HCT116 (cell line): Measurements from ENCODE around the gene SORCS2. TPM values are rescaled to one million over a fixed set of nuclear protein-coding genes. Genes with fewer than 3 reads are reported as not detected.

Experiments used
- ATAC-seq: fragments of 200-7000 bp; cut with Tn5 transposase; 2 replicates; pipeline ENCODE4 v1.9.1; 2020; ENCODE audit warnings: mild to moderate bottlenecking, moderate library complexity
- BruUV-seq: library from RNA; stranded (reverse); fragments of 400-500 nt; replicated peaks from 2 replicates; lab custom pipeline; 2021; lab: Mats Ljungman, UMichigan
- CTCF ChIA-PET: fragments of 300-600 bp; sonication (Branson Sonifier 250); formaldehyde crosslinking; loops from one replicate; lab custom pipeline; 2021; ENCODE audit warnings: antibody characterized with exemption; lab: Charles Lee
- POLR2A ChIA-PET: fragments of 300-600, 350-600 bp; sonication (Branson Sonifier 250); formaldehyde crosslinking; loops from one replicate; lab custom pipeline; 2021; ENCODE audit warnings: antibody characterized with exemption; lab: Charles Lee
- RAD21 ChIA-PET, 2 experiments: fragments of 300-600 bp; sonication (Branson Sonifier 250); formaldehyde crosslinking; loops; one replicate each; lab custom pipeline; 2023; ENCODE audit warnings: low total read pairs in 2 of 2; ENCODE audit not compliant: uncharacterized antibody in 2 of 2, unreplicated experiment in 2 of 2, low non-redundant PET in 1 of 2; lab: Charles Lee
- DNase-seq: peaks from one replicate; pipeline ENCODE4 v3.0.0-alpha.2; 2010; ENCODE audit warnings: low read depth, low spot score
- H2AFZ ChIP-seq: fragments of 200-600 bp; shearing (Covaris generic), sonication (generic); 2 replicates; pipeline ENCODE4 v1.6.1; 2017; ENCODE audit warnings: low read depth, mixed run types, mixed read lengths, antibody characterized with exemption, low read length; ENCODE audit not compliant: poor library complexity, severe bottlenecking
- H3K27ac ChIP-seq: 2 replicates; pipeline ENCODE4 v1.5.1; 2012; ENCODE audit warnings: low read depth, low read length
- H3K27me3 ChIP-seq: fragments of 200-600 bp; sonication (generic); 2 replicates; pipeline ENCODE4 v1.6.1; 2016; ENCODE audit warnings: mixed run types, low read length, mixed read lengths; ENCODE audit not compliant: insufficient read depth
- H3K36me3 ChIP-seq, 2 experiments: fragments of 200-500 bp in 1 of 2; fragments of 200-600 bp in 1 of 2; sonication (Bioruptor generic) in 1 of 2; sonication (generic) in 1 of 2; 2 replicates each; pipeline versions ENCODE4 v1.5.1 to v1.6.1; 2014 to 2016; ENCODE audit warnings: low read length in 2 of 2, inconsistent platforms in 1 of 2, mixed read lengths in 1 of 2, mixed run types in 1 of 2; ENCODE audit not compliant: insufficient read depth in 2 of 2, control insufficient read depth in 1 of 2
- H3K4me1 ChIP-seq, 2 experiments: fragments of 200-600 bp in 1 of 2; sonication (generic) in 1 of 2; 2 replicates each; pipeline versions ENCODE4 v1.5.1 to v1.6.1; 2012 to 2017; ENCODE audit warnings: low read length in 2 of 2, inconsistent platforms in 1 of 2, mild to moderate bottlenecking in 1 of 2, mixed read lengths in 1 of 2, mixed run types in 1 of 2, moderate library complexity in 1 of 2; ENCODE audit not compliant: insufficient read depth in 2 of 2, control insufficient read depth in 1 of 2
- H3K4me2 ChIP-seq: fragments of 200-600 bp; sonication (generic); 2 replicates; pipeline ENCODE4 v1.6.1; 2017; ENCODE audit warnings: mixed run types, low read length, mixed read lengths
- H3K4me3 ChIP-seq, 2 experiments: fragments of 200-600 bp in 1 of 2; sonication (generic) in 1 of 2; replicated peaks in 1 of 2; 2 replicates each; pipeline ENCODE4 v1.5.1; 2011 to 2016; ENCODE audit warnings: low read length in 2 of 2, control low read depth in 1 of 2, low read depth in 1 of 2, mild to moderate bottlenecking in 1 of 2, mixed read lengths in 1 of 2, mixed run types in 1 of 2
- H3K79me2 ChIP-seq: fragments of 200-600 bp; sonication (generic); 2 replicates; pipeline ENCODE4 v1.6.1; 2017; ENCODE audit warnings: mild to moderate bottlenecking, mixed run types, low read length, moderate library complexity, mixed read lengths; ENCODE audit not compliant: insufficient read depth
- H3K9ac ChIP-seq: fragments of 200-600 bp; sonication (generic); 2 replicates; pipeline ENCODE4 v1.6.1; 2016; ENCODE audit warnings: low read length, mixed read lengths
- H3K9me2 ChIP-seq: fragments of 200-600 bp; sonication (generic), shearing (Covaris generic); 2 replicates; pipeline ENCODE4 v1.6.1; 2017; ENCODE audit warnings: mixed run types, mild to moderate bottlenecking, moderate library complexity; ENCODE audit not compliant: insufficient read depth
- H3K9me3 ChIP-seq, 2 experiments: fragments of 200-500 bp in 1 of 2; fragments of 200-600 bp in 1 of 2; sonication (Bioruptor generic) in 1 of 2; sonication (generic) in 1 of 2; 2 replicates each; pipeline ENCODE4 v1.6.1; 2014 to 2017; ENCODE audit warnings: low read length in 2 of 2, mixed read lengths in 2 of 2, inconsistent platforms in 1 of 2, low read depth in 1 of 2, mild to moderate bottlenecking in 1 of 2, mixed run types in 1 of 2, moderate library complexity in 1 of 2; ENCODE audit not compliant: control insufficient read depth in 1 of 2, insufficient read depth in 1 of 2
- H4K20me1 ChIP-seq: fragments of 200-600 bp; sonication (generic), shearing (Covaris generic); 2 replicates; pipeline ENCODE4 v1.6.1; 2017; ENCODE audit warnings: mixed run types, mild to moderate bottlenecking, moderate library complexity; ENCODE audit not compliant: insufficient read depth
- CBX3 ChIP-seq: IDR thresholded peaks from 2 replicates; pipeline ENCODE4 v1.6.1; 2012; ENCODE audit warnings: low read depth
- CEBPB ChIP-seq: IDR thresholded peaks from 2 replicates; pipeline ENCODE4 v1.6.1; 2012; ENCODE audit warnings: low read depth
- EGR1 ChIP-seq: IDR thresholded peaks from 2 replicates; pipeline ENCODE4 v1.6.1; 2012; ENCODE audit warnings: low read depth
- ELF1 ChIP-seq: IDR thresholded peaks from 2 replicates; pipeline ENCODE4 v1.6.1; 2012; ENCODE audit warnings: low read depth, borderline replicate concordance
- EZH2 ChIP-seq: fragments of 200-600 bp; sonication (generic); IDR thresholded peaks from 2 replicates; pipeline ENCODE4 v1.6.1; 2017; ENCODE audit warnings: antibody characterized with exemption, mixed run types
- EZH2phosphoT487 ChIP-seq: fragments of 200-600 bp; IDR thresholded peaks from 2 replicates; pipeline ENCODE4 v1.6.1; 2018; ENCODE audit warnings: antibody characterized with exemption, borderline replicate concordance
- JUND ChIP-seq: IDR thresholded peaks from 2 replicates; pipeline ENCODE4 v1.6.1; 2012
- POLR2A ChIP-seq: IDR thresholded peaks from 2 replicates; pipeline ENCODE4 v1.7.0; 2011; ENCODE audit warnings: borderline replicate concordance; ENCODE audit not compliant: insufficient read depth, insufficient read length; ENCODE audit errors: extremely low read depth
- RAD21 ChIP-seq: IDR thresholded peaks from 2 replicates; pipeline ENCODE4 v1.6.1; 2012; ENCODE audit warnings: low read depth, mild to moderate bottlenecking
- SIN3A ChIP-seq: IDR thresholded peaks from 2 replicates; pipeline ENCODE4 v1.6.1; 2012; ENCODE audit warnings: low read depth
- SRF ChIP-seq: IDR thresholded peaks from 2 replicates; pipeline ENCODE4 v1.6.1; 2012; ENCODE audit warnings: low read depth
- YY1 ChIP-seq: IDR thresholded peaks from 2 replicates; pipeline ENCODE4 v1.6.1; 2011; ENCODE audit warnings: low read length, low read depth, moderate library complexity, mild to moderate bottlenecking; ENCODE audit not compliant: insufficient replicate concordance; ENCODE audit errors: extremely low read depth
- ZFX ChIP-seq: fragments of 450-650 bp; IDR thresholded peaks from 2 replicates; pipeline ENCODE4 v1.6.1; 2017
- intact Hi-C: fragments of 100-400 bp; cut with micrococcal nuclease; formaldehyde crosslinking; loops from 2 replicates; pipeline ENCODE4 v1.10.0; 2022
- total RNA-seq: library from RNA; stranded (reverse); gene quantifications from one replicate; pipeline ENCODE4 v1.2.1, GENCODE V29; 2021; ENCODE audit not compliant: unreplicated experiment
- TF ChIP-seq, protein P1 (sequence below): IDR thresholded peaks from 2 replicates; pipeline ENCODE4 v1.6.1; 2012
- TF ChIP-seq, protein P2 (sequence below), 3 experiments: fragments of 200-600 bp in 1 of 3; sonication (generic) in 1 of 3; IDR thresholded peaks in 2 of 3; conservative IDR thresholded peaks in 1 of 3; 2 replicates each; pipeline ENCODE4 v1.5.1; 2012 to 2017; ENCODE audit warnings: low read depth in 2 of 3, low read length in 2 of 3, antibody characterized with exemption in 1 of 3, borderline replicate concordance in 1 of 3, control low read depth in 1 of 3, mild to moderate bottlenecking in 1 of 3, mixed read lengths in 1 of 3, mixed run types in 1 of 3, moderate library complexity in 1 of 3; ENCODE audit not compliant: insufficient read depth in 1 of 3
- TF ChIP-seq, protein P3 (sequence below): IDR thresholded peaks from 2 replicates; pipeline ENCODE4 v1.6.1; 2012
- TF ChIP-seq, protein P4 (sequence below): IDR thresholded peaks from 2 replicates; pipeline ENCODE4 v1.6.1; 2012; ENCODE audit warnings: low read depth

The SORCS2 gene
- total RNA-seq, 1 experiment from 2014 or later, result 0.37 TPM

DNA sequence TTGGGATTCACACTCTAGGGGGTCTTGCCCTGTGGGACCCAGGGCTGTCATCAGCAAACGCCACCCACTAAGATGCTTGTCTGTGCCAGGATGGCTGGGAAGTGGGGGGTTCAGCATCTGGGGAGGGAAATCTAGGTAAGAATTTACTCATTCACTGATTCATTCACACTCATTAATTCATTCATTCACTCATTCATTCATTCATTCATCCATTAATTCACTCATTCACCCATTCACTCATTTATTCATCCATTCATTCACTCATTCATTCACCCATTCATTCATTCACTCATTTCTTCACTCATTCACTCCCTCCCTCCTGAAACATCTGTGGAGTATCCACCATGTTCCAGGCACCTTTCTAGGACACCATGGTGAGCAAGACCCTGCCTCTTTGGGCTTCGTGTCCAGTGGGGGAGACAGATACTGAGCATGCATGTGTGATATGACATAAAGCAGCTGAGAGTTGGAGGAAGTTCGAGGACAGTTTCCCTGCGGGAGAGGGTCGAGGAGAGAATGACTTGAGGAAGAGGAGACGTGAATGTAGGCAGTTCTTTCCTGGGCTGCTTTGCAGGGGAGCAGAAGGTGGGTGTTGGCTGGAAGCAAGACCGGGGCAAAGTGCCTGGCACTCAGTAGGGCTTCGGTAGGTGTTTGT is 90.6 kb downstream of the SORCS2 start:
- POLR2A ChIA-PET, result no interaction called here
- RAD21 ChIA-PET, result no interaction called here
- no peak for ATAC-seq
- Histone ChIP-seq H3K9me3 (no peaks in the 10 kb centered on the region), H3K4me2 (no peak overlapping the region), H3K27ac (no peak overlapping the region), H3K4me1 (peaks cover 0 to 6% of the 10 kb centered on the region in 2 experiments; a peak in 1 of 4 replicates), H2AFZ (no peak overlapping the region), H3K9me2 (no peaks in the 10 kb centered on the region), H3K9ac (no peak overlapping the region), H3K27me3 (peaks cover 23% of the 10 kb centered on the region; the same call in 1 of the 2 replicates), H3K36me3 (no peaks in the 10 kb centered on the region), H4K20me1 (no peaks in the 10 kb centered on the region), H3K79me2 (no peaks in the 10 kb centered on the region), H3K4me3 (no peak overlapping the region)
- intact Hi-C loops, result no loop called here
- DNase-seq, result no peak
- BruUV-seq, result no TSS peak
- CTCF ChIA-PET, result no interaction called here
- TF ChIP-seq EGR1, result no peak
- TF ChIP-seq CEBPB, result no peak
- no peak for TF ChIP-seq CBX3
- TF ChIP-seq RAD21, result no peak
- no peak for TF ChIP-seq SRF
- no peak for TF ChIP-seq ELF1
- TF ChIP-seq POLR2A, result no peak
- no peak for TF ChIP-seq ZFX
- no peak for TF ChIP-seq JUND
- TF ChIP-seq, protein P1, sequence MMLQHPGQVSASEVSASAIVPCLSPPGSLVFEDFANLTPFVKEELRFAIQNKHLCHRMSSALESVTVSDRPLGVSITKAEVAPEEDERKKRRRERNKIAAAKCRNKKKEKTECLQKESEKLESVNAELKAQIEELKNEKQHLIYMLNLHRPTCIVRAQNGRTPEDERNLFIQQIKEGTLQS, result no peak
- no peak for TF ChIP-seq EZH2
- no peak for TF ChIP-seq YY1
- no peak for TF ChIP-seq SIN3A
- TF ChIP-seq, protein P2, sequence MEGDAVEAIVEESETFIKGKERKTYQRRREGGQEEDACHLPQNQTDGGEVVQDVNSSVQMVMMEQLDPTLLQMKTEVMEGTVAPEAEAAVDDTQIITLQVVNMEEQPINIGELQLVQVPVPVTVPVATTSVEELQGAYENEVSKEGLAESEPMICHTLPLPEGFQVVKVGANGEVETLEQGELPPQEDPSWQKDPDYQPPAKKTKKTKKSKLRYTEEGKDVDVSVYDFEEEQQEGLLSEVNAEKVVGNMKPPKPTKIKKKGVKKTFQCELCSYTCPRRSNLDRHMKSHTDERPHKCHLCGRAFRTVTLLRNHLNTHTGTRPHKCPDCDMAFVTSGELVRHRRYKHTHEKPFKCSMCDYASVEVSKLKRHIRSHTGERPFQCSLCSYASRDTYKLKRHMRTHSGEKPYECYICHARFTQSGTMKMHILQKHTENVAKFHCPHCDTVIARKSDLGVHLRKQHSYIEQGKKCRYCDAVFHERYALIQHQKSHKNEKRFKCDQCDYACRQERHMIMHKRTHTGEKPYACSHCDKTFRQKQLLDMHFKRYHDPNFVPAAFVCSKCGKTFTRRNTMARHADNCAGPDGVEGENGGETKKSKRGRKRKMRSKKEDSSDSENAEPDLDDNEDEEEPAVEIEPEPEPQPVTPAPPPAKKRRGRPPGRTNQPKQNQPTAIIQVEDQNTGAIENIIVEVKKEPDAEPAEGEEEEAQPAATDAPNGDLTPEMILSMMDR (IDR thresholded peaks at IDR 0.05 in 2 of 3, conservative IDR thresholded peaks at IDR 0.05 in 1 of 3; ENCODE audit: borderline replicate concordance in 1 of 3, insufficient read depth in 1 of 3, low read depth in 2 of 3, low read length in 2 of 3), result no peak
- TF ChIP-seq, protein P3, sequence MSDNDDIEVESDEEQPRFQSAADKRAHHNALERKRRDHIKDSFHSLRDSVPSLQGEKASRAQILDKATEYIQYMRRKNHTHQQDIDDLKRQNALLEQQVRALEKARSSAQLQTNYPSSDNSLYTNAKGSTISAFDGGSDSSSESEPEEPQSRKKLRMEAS, result no peak
- no peak for TF ChIP-seq EZH2phosphoT487
- TF ChIP-seq, protein P4, sequence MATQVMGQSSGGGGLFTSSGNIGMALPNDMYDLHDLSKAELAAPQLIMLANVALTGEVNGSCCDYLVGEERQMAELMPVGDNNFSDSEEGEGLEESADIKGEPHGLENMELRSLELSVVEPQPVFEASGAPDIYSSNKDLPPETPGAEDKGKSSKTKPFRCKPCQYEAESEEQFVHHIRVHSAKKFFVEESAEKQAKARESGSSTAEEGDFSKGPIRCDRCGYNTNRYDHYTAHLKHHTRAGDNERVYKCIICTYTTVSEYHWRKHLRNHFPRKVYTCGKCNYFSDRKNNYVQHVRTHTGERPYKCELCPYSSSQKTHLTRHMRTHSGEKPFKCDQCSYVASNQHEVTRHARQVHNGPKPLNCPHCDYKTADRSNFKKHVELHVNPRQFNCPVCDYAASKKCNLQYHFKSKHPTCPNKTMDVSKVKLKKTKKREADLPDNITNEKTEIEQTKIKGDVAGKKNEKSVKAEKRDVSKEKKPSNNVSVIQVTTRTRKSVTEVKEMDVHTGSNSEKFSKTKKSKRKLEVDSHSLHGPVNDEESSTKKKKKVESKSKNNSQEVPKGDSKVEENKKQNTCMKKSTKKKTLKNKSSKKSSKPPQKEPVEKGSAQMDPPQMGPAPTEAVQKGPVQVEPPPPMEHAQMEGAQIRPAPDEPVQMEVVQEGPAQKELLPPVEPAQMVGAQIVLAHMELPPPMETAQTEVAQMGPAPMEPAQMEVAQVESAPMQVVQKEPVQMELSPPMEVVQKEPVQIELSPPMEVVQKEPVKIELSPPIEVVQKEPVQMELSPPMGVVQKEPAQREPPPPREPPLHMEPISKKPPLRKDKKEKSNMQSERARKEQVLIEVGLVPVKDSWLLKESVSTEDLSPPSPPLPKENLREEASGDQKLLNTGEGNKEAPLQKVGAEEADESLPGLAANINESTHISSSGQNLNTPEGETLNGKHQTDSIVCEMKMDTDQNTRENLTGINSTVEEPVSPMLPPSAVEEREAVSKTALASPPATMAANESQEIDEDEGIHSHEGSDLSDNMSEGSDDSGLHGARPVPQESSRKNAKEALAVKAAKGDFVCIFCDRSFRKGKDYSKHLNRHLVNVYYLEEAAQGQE, result no peak
